HEK293 (cell line): ENCODE data around the gene ZNF556.

ENCODE experiments used
- AEBP2 ChIP-seq: fragments of 450-650 bp; formaldehyde crosslinking; IDR thresholded peaks from 2 replicates; pipeline ENCODE4 v1.5.1; 2016; ENCODE audit warnings: missing biosample characterization, missing genetic modification characterization, borderline replicate concordance
- EGR2 ChIP-seq: fragments of 450-650 bp; formaldehyde crosslinking; IDR thresholded peaks from 2 replicates; pipeline ENCODE4 v1.5.1; 2016; ENCODE audit warnings: low read depth, missing biosample characterization, missing genetic modification characterization
- GLI2 ChIP-seq: fragments of 450-650 bp; formaldehyde crosslinking; IDR thresholded peaks from 2 replicates; pipeline ENCODE4; 2017; ENCODE audit warnings: missing biosample characterization, missing genetic modification characterization, low read depth, borderline replicate concordance
- KLF1 ChIP-seq: fragments of 450-650 bp; formaldehyde crosslinking; IDR thresholded peaks from 2 replicates; pipeline ENCODE4 v1.5.1; 2016; ENCODE audit warnings: missing biosample characterization, missing genetic modification characterization
- KLF10 ChIP-seq: fragments of 450-650 bp; IDR thresholded peaks from 2 replicates; pipeline ENCODE4 v1.5.1; 2018; ENCODE audit warnings: missing biosample characterization, mild to moderate bottlenecking, missing genetic modification characterization
- PRDM10 ChIP-seq: fragments of 450-650 bp; formaldehyde crosslinking; IDR thresholded peaks from 2 replicates; pipeline ENCODE4 v1.5.1; 2016; ENCODE audit warnings: missing biosample characterization, missing genetic modification characterization
- SP7 ChIP-seq: fragments of 450-650 bp; formaldehyde crosslinking; IDR thresholded peaks from 2 replicates; pipeline ENCODE4 v1.5.1; 2016; ENCODE audit warnings: missing biosample characterization, missing genetic modification characterization
- ZFP41 ChIP-seq: fragments of 450-650 bp; formaldehyde crosslinking; IDR thresholded peaks from 2 replicates; pipeline ENCODE4 v1.5.1; 2016; ENCODE audit warnings: missing biosample characterization, missing genetic modification characterization, borderline replicate concordance
- ZFP69B ChIP-seq: fragments of 450-650 bp; formaldehyde crosslinking; IDR thresholded peaks from 2 replicates; pipeline ENCODE4 v1.5.1; 2016; ENCODE audit warnings: missing biosample characterization, missing genetic modification characterization
- ZNF146 ChIP-seq: fragments of 450-650 bp; formaldehyde crosslinking; IDR thresholded peaks from 2 replicates; pipeline ENCODE4 v1.5.1; 2016; ENCODE audit warnings: missing biosample characterization, missing genetic modification characterization
- ZNF174 ChIP-seq: fragments of 450-650 bp; formaldehyde crosslinking; IDR thresholded peaks from 2 replicates; pipeline ENCODE4 v1.5.0; 2017; ENCODE audit warnings: missing biosample characterization, mild to moderate bottlenecking, missing genetic modification characterization
- ZNF23 ChIP-seq: fragments of 450-650 bp; formaldehyde crosslinking; IDR thresholded peaks from 2 replicates; pipeline ENCODE4 v1.5.1; 2016; ENCODE audit warnings: missing biosample characterization, missing genetic modification characterization, borderline replicate concordance
- ZNF292 ChIP-seq: fragments of 450-650 bp; formaldehyde crosslinking; IDR thresholded peaks from 2 replicates; pipeline ENCODE4 v1.5.1; 2016; ENCODE audit warnings: low read depth, missing biosample characterization, missing genetic modification characterization, borderline replicate concordance
- ZNF324 ChIP-seq: fragments of 450-650 bp; formaldehyde crosslinking; IDR thresholded peaks from 2 replicates; pipeline ENCODE4 v1.5.1; 2016; ENCODE audit warnings: missing biosample characterization, missing genetic modification characterization
- ZNF354C ChIP-seq: fragments of 450-650 bp; formaldehyde crosslinking; IDR thresholded peaks from 2 replicates; pipeline ENCODE4 v1.5.1; 2016; ENCODE audit warnings: missing biosample characterization, missing genetic modification characterization, low read depth, borderline replicate concordance
- ZNF366 ChIP-seq: fragments of 450-650 bp; formaldehyde crosslinking; conservative IDR thresholded peaks from 2 replicates; pipeline ENCODE4 v1.5.1; 2016; ENCODE audit warnings: missing biosample characterization, missing genetic modification characterization
- ZNF391 ChIP-seq: fragments of 450-650 bp; formaldehyde crosslinking; IDR thresholded peaks from 2 replicates; pipeline ENCODE4 v1.5.1; 2016; ENCODE audit warnings: low read depth, missing biosample characterization, missing genetic modification characterization, borderline replicate concordance
- ZNF530 ChIP-seq: fragments of 450-650 bp; formaldehyde crosslinking; IDR thresholded peaks from 2 replicates; pipeline ENCODE4 v1.5.1; 2016; ENCODE audit warnings: low read depth, missing biosample characterization, missing genetic modification characterization
- ZNF571 ChIP-seq: fragments of 450-650 bp; formaldehyde crosslinking; IDR thresholded peaks from 2 replicates; pipeline ENCODE4 v1.5.0; 2017; ENCODE audit warnings: missing biosample characterization, missing genetic modification characterization
- ZNF621 ChIP-seq: fragments of 450-650 bp; formaldehyde crosslinking; IDR thresholded peaks from 2 replicates; pipeline ENCODE4 v1.5.1; 2017; ENCODE audit warnings: missing biosample characterization, missing genetic modification characterization
- ZNF629 ChIP-seq: fragments of 450-650 bp; formaldehyde crosslinking; IDR thresholded peaks from 2 replicates; pipeline ENCODE4 v1.5.1; 2017; ENCODE audit warnings: missing biosample characterization, missing genetic modification characterization
- ZNF701 ChIP-seq: fragments of 450-650 bp; formaldehyde crosslinking; IDR thresholded peaks from 2 replicates; pipeline ENCODE4 v1.5.1; 2016; ENCODE audit warnings: missing biosample characterization, missing genetic modification characterization
- ZNF776 ChIP-seq: fragments of 450-650 bp; formaldehyde crosslinking; IDR thresholded peaks from 2 replicates; pipeline ENCODE4 v1.5.0; 2017; ENCODE audit warnings: missing biosample characterization, missing genetic modification characterization, borderline replicate concordance
- ZSCAN4 ChIP-seq: fragments of 450-650 bp; formaldehyde crosslinking; IDR thresholded peaks from 2 replicates; pipeline ENCODE4 v1.5.1; 2017; ENCODE audit warnings: missing biosample characterization, missing genetic modification characterization
- ZXDB ChIP-seq: fragments of 450-650 bp; formaldehyde crosslinking; IDR thresholded peaks from 2 replicates; pipeline ENCODE4 v1.5.1; 2016; ENCODE audit warnings: missing biosample characterization, missing genetic modification characterization
- TF ChIP-seq, protein P1 (sequence below): fragments of 450-650 bp; formaldehyde crosslinking; IDR thresholded peaks from 2 replicates; pipeline ENCODE4 v1.5.1; 2016; ENCODE audit warnings: missing biosample characterization, missing genetic modification characterization
- TF ChIP-seq, protein P2 (sequence below): fragments of 450-650 bp; formaldehyde crosslinking; IDR thresholded peaks from 2 replicates; pipeline ENCODE4 v1.5.1; 2017; ENCODE audit warnings: missing biosample characterization, missing genetic modification characterization
- TF ChIP-seq, protein P3 (sequence below): fragments of 450-650 bp; formaldehyde crosslinking; IDR thresholded peaks from 2 replicates; pipeline ENCODE4 v1.5.1; 2016; ENCODE audit warnings: missing biosample characterization, missing genetic modification characterization

Gene ZNF556

DNA sequence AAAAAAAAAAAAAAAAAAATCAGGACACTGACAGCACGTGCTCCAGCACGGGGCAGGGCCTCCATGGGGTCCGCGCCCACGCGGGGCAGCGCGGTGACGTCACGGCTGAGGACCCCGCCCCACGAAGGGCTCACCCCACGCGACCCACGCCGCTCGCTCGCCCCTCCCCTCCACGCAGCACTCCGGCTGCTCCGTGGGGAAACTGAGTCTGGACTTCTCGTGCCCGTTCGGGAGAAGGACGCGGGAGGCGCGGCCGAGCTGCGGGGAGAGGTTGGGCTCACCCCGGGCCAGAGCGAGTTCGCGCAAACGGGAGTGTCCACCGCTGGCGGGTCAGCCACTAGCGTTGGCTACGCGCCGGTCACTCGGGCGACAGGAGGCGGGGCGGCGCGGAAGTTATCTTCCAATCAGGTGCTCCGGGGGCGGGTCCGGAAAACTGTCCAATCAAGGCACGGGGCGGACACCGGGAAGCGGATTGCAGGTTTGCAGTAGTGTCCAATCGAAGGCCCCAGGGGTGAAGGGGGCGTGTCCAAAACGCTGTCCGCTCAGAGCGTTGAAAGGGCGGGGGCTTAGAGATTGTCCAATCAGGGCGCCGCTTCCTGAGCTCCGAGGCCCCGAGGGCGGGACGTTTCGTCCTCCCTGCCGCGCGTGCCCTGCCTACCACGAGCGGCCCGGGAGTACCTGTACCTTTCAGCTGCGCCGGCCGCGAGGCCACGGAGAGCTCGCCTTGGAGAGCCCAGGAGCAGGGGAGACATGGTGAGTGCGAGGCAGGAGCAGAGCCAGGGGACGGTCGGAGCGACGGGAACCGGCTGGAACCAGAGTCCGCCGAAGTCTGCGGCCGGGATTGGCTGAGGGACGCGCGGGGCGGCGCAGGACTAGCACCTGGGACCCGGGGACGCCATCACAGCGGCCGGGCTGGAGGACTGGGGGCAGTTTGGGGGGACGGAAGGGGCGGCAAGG is 33.4 kb downstream of the ZNF556 start, which contains the start of gene ZNF57 (continued):
- TF ChIP-seq PRDM10 (tag by site-specific recombination) (peak; percentile 41; the same call in 1 of the 2 replicates), ZNF776 (tag by site-specific recombination) (no peak), ZNF23 (tag by site-specific recombination) (no peak), ZNF324 (peak; percentile 65; the same call in 1 of the 2 replicates), ZNF571 (tag by site-specific recombination) (no peak), EGR2 (peak; percentile 44; the same call in 1 of the 2 replicates), ZNF366 (tag by site-specific recombination) (no peak), AEBP2 (no peak), ZNF621 (tag by site-specific recombination) (no peak), KLF1 (peak; percentile 34; the same call in 1 of the 2 replicates), ZNF391 (no peak), ZFP69B (peak; percentile 16; the same call in 1 of the 2 replicates), ZNF701 (no peak), ZFP41 (tag by site-specific recombination) (no peak), SP7 (peak; percentile 39; the same call in 1 of the 2 replicates), ZNF530 (tag by site-specific recombination) (no peak), ZNF146 (tag by site-specific recombination) (no peak), KLF10 (tag by site-specific recombination) (peak; percentile 32; the same call in 1 of the 2 replicates), ZNF629 (tag by site-specific recombination) (peak; percentile 86), GLI2 (tag by site-specific recombination) (no peak), ZSCAN4 (tag by site-specific recombination) (no peak), ZNF292 (tag by site-specific recombination) (no peak), ZNF174 (tag by site-specific recombination) (no peak), ZNF354C (no peak), ZXDB (tag by site-specific recombination) (0 out of 2 replicates have a peak, but pooled peaks have one; percentile 6)
- TF ChIP-seq, protein P1, sequence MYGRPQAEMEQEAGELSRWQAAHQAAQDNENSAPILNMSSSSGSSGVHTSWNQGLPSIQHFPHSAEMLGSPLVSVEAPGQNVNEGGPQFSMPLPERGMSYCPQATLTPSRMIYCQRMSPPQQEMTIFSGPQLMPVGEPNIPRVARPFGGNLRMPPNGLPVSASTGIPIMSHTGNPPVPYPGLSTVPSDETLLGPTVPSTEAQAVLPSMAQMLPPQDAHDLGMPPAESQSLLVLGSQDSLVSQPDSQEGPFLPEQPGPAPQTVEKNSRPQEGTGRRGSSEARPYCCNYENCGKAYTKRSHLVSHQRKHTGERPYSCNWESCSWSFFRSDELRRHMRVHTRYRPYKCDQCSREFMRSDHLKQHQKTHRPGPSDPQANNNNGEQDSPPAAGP = no peak; the same call in none of the 2 replicates
- TF ChIP-seq, protein P2, sequence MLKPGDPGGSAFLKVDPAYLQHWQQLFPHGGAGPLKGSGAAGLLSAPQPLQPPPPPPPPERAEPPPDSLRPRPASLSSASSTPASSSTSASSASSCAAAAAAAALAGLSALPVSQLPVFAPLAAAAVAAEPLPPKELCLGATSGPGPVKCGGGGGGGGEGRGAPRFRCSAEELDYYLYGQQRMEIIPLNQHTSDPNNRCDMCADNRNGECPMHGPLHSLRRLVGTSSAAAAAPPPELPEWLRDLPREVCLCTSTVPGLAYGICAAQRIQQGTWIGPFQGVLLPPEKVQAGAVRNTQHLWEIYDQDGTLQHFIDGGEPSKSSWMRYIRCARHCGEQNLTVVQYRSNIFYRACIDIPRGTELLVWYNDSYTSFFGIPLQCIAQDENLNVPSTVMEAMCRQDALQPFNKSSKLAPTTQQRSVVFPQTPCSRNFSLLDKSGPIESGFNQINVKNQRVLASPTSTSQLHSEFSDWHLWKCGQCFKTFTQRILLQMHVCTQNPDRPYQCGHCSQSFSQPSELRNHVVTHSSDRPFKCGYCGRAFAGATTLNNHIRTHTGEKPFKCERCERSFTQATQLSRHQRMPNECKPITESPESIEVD = no peak
- TF ChIP-seq, protein P3, sequence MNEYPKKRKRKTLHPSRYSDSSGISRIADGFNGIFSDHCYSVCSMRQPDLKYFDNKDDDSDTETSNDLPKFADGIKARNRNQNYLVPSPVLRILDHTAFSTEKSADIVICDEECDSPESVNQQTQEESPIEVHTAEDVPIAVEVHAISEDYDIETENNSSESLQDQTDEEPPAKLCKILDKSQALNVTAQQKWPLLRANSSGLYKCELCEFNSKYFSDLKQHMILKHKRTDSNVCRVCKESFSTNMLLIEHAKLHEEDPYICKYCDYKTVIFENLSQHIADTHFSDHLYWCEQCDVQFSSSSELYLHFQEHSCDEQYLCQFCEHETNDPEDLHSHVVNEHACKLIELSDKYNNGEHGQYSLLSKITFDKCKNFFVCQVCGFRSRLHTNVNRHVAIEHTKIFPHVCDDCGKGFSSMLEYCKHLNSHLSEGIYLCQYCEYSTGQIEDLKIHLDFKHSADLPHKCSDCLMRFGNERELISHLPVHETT (tag by site-specific recombination) = no peak
